Neural crest cell (in vitro differentiated cells): ENCODE measurements around the gene SPOCK3. TPM values are rescaled to one million over a fixed set of nuclear protein-coding genes. Genes with fewer than 3 reads are reported as not detected.

Experiments
- DNase-seq: peaks from one replicate; pipeline ENCODE4 v3.0.0; 2021; ENCODE audit warnings: low read depth, mixed read lengths, low spot score
- H3K27ac Mint-ChIP-seq: one replicate; pipeline ENCODE4 v1.8.0; 2021; ENCODE audit warnings: mild to moderate bottlenecking, mixed read lengths; ENCODE audit not compliant: unreplicated experiment
- H3K27me3 Mint-ChIP-seq: 2 replicates; pipeline ENCODE4 v1.8.0; 2021; ENCODE audit warnings: low read depth, mild to moderate bottlenecking, mixed read lengths
- H3K36me3 Mint-ChIP-seq: 2 replicates; pipeline ENCODE4 v1.8.0; 2021; ENCODE audit warnings: low read depth, mild to moderate bottlenecking, mixed read lengths
- H3K4me1 Mint-ChIP-seq: 2 replicates; pipeline ENCODE4 v1.8.0; 2021; ENCODE audit warnings: mixed read lengths
- H3K4me3 Mint-ChIP-seq: one replicate; pipeline ENCODE4 v1.8.0; 2021; ENCODE audit warnings: mild to moderate bottlenecking, mixed read lengths
- H3K9me3 Mint-ChIP-seq: 2 replicates; pipeline ENCODE4 v1.8.0; 2021; ENCODE audit warnings: mixed read lengths
- CTCF ChIP-seq: fragments of 200-600 bp; sonication (generic); conservative IDR thresholded peaks from 2 replicates; pipeline ENCODE4 v1.5.0; 2021; ENCODE audit warnings: antibody characterized with exemption, mild to moderate bottlenecking
- total RNA-seq: library from RNA; stranded (reverse); gene quantifications from 2 replicates; pipeline ENCODE4 v1.2.1, GENCODE V29; 2021

SPOCK3 gene
- total RNA-seq, 1 donor from 2014 or later = 0.56 TPM

GRCh38 chr4:166827629-166828028 lies 406.7 kb downstream of the SPOCK3 start:
- Mint-ChIP-seq H3K9me3 (no peaks in the 10 kb centered on the region), H3K36me3 (no peaks in the 10 kb centered on the region), H3K4me1 (no peaks in the 10 kb centered on the region), H3K27me3 (no peaks in the 10 kb centered on the region), H3K4me3 (no peak overlapping the region), H3K27ac (no peak overlapping the region)
- no peak for TF ChIP-seq CTCF
- no peak for DNase-seq

GRCh38 chr4:166827167-166827566 lies 407.1 kb downstream of the SPOCK3 start:
- Mint-ChIP-seq H3K27me3 (no peaks in the 10 kb centered on the region), H3K36me3 (no peaks in the 10 kb centered on the region), H3K4me1 (no peaks in the 10 kb centered on the region), H3K4me3 (no peak overlapping the region), H3K9me3 (no peaks in the 10 kb centered on the region), H3K27ac (no peak overlapping the region)
- no peak for DNase-seq
- no peak for TF ChIP-seq CTCF

DNA sequence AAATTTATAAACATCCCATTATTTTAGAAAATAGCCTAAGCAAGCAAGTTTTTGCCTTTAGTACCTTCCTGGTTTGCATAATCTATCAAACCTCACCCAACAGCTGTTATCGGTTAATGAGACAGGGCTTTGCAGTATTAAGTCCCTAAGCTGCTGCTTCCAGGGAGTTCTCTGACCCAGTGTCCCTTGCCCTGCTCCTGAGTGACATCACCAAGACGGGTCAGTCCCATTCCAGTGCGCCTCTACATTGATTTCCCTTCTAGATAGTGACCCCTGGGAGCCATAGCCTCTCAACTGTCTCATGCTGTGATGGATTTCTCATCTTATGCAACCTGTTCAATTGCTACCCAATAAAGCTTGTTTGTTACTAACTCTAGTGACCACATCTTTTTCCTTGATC lies 410.4 kb downstream of the SPOCK3 start:
- DNase-seq = no peak
- H3K27ac Mint-ChIP-seq = no peak overlapping the region
- no peaks in the 10 kb centered on the region for H3K36me3 Mint-ChIP-seq
- no peaks in the 10 kb centered on the region for H3K4me1 Mint-ChIP-seq
- H3K27me3 Mint-ChIP-seq = no peaks in the 10 kb centered on the region
- TF ChIP-seq CTCF = no peak
- peaks cover 2% of the 10 kb centered on the region for H3K9me3 Mint-ChIP-seq
- no peak overlapping the region for H3K4me3 Mint-ChIP-seq

GRCh38 chr4:166823126-166823525 lies 411.2 kb downstream of the SPOCK3 start:
- no peak for TF ChIP-seq CTCF
- H3K27me3 Mint-ChIP-seq = no peaks in the 10 kb centered on the region
- no peak overlapping the region for H3K4me3 Mint-ChIP-seq
- no peak for DNase-seq
- no peaks in the 10 kb centered on the region for H3K4me1 Mint-ChIP-seq
- H3K36me3 Mint-ChIP-seq = no peaks in the 10 kb centered on the region
- H3K9me3 Mint-ChIP-seq = peaks cover 2% of the 10 kb centered on the region
- H3K27ac Mint-ChIP-seq = no peak overlapping the region

DNA sequence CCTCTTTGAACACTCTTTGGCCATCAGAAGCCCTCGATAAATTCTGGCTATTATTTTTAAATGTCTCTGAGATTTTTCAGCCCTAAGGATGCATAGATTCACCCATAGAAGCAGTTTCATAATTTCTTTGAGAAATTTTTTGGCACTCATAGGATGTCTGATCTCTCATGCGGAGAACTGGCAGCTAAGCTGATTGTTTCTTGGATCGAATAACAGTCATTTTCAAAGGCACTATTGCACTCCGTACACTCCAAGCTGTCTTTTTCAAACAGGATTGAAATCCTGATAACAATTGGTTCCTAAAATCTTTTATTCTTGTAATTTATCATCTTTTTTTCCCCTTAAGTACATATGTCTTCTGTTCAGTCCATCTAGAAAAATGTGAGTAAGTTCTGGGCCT lies 411.9 kb downstream of the SPOCK3 start:
- no peak for DNase-seq
- H3K9me3 Mint-ChIP-seq = peaks cover 2% of the 10 kb centered on the region
- no peak overlapping the region for H3K27ac Mint-ChIP-seq
- H3K36me3 Mint-ChIP-seq = no peaks in the 10 kb centered on the region
- H3K4me3 Mint-ChIP-seq = no peak overlapping the region
- H3K27me3 Mint-ChIP-seq = no peaks in the 10 kb centered on the region
- no peak for TF ChIP-seq CTCF
- no peaks in the 10 kb centered on the region for H3K4me1 Mint-ChIP-seq

DNA sequence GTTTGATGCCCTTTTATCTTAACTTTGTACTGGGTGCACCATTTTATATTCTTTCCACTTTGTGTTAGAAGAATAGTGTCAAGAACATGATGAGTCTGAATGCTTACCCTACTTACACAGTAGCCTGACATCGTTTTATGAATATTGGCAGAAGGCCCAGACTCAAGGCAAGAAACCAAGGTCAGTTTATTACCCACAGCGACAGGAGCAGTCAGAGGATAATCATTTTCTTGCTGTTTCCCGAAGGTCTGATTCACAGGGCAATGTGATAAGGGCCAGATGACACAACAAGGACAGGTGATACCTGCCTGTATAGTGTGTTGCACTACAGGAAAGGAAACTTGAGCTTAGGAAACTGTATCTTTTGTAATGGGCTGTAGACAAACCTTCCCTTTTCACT lies 417.4 kb downstream of the SPOCK3 start:
- Mint-ChIP-seq H3K4me3 (no peak overlapping the region), H3K9me3 (peaks cover 2% of the 10 kb centered on the region)

More for the DNA sequence above, 417.4 kb downstream of the SPOCK3 start:
- Mint-ChIP-seq H3K27ac (no peak overlapping the region), H3K36me3 (no peaks in the 10 kb centered on the region), H3K4me1 (no peaks in the 10 kb centered on the region), H3K27me3 (no peaks in the 10 kb centered on the region)
- DNase-seq = no peak
- TF ChIP-seq CTCF = no peak
